Testis (tissue), 3 donors: ENCODE measurements around the gene UGT1A1. TPM values are rescaled to one million over a fixed set of nuclear protein-coding genes. Genes with fewer than 3 reads are reported as not detected.

Experiments used
- DNase-seq: peaks from one replicate; pipeline ENCODE4 v3.0.0-alpha.2; 2019
- H3K27ac ChIP-seq, 2 donors: fragments of 200-600 bp; sonication (generic); one replicate each; pipeline ENCODE4 v1.5.1; 2019
- H3K27me3 ChIP-seq: fragments of 200-600 bp; sonication (generic); one replicate; pipeline ENCODE4 v1.5.1; 2019
- H3K36me3 ChIP-seq: fragments of 200-600 bp; sonication (generic); one replicate; pipeline ENCODE4 v1.5.1; 2017; ENCODE audit warnings: low read depth; ENCODE audit errors: missing control alignments
- H3K4me1 ChIP-seq: fragments of 200-600 bp; sonication (generic); one replicate; pipeline ENCODE4 v1.5.1; 2019
- H3K4me3 ChIP-seq, 2 donors: fragments of 200-600 bp; sonication (generic); one replicate each; pipeline ENCODE4 v1.5.1; 2017 to 2019
- H3K9me3 ChIP-seq: fragments of 200-600 bp; sonication (generic); one replicate; pipeline ENCODE4 v1.5.1; 2017
- CTCF ChIP-seq, 3 experiments: fragments of 450-650 bp in 2 of 3; fragments of 200-600 bp in 1 of 3; sonication (generic) in 1 of 3; IDR thresholded peaks; one replicate each; pipeline ENCODE4 v1.5.1; 2016 to 2019; ENCODE audit warnings: antibody characterized with exemption in 3 of 3, mild to moderate bottlenecking in 2 of 3, moderate library complexity in 1 of 3
- POLR2A ChIP-seq: fragments of 450-650 bp; IDR thresholded peaks from one replicate; pipeline ENCODE4 v1.6.1; 2017; ENCODE audit warnings: antibody characterized with exemption, mild to moderate bottlenecking, moderate library complexity
- WGBS, 2 donors: methylation state at CpG; one replicate each; pipeline ENCODE4 v1.1.5; 2018; 5-methylcytosine and 5-hydroxymethylcytosine counted together
- intact Hi-C: fragments of 100-400 bp; cut with DNase I; formaldehyde crosslinking; loops from one replicate; pipeline ENCODE4 v1.15.1; 2023; ENCODE audit warnings: low total_unique reads
- polyA plus RNA-seq: library from polyadenylated mRNA; stranded (reverse); fragments of 350-450 nt; fragmentation: Illumina TruSeq; extraction: RNeasy Lipid Tissue Mini Kit (QIAGEN cat#74804); gene quantifications from one replicate; pipeline ENCODE4 v1.2.3, GENCODE V29; 2014; ENCODE audit warnings: low read depth, low replicate concordance; ENCODE audit not compliant: insufficient read depth
- total RNA-seq, 2 donors: library from RNA; depleted of rRNA; stranded (reverse); fragments of >200 nt; gene quantifications; one replicate each; pipeline ENCODE4 v1.2.3, GENCODE V29; 2016

The UGT1A1 gene
- total and polyA plus RNA-seq, 3 donors from 2014 or later: 0.24 to 0.34 (median 0.31) TPM

DNA sequence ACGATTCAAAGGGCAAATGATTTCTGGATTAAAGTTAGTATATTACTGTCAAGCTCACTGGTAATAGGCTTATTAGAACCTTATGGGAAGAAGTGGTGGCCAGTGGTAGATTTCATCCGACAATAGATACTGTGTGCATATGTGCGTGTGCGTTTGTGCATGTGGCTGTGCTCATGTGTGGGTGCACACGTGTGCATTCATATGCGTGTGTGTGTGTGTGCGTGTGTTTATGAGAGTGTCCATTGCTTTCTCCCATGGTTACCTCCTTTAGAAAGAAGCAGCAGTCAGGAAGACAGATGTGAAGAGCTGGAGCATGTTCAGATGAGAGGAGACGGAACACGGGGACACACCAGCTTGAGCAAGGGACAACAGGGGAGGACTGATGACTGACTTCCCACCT lies 9.2 kb downstream of the UGT1A1 start:
- Histone ChIP-seq H3K9me3 (no peaks in the 10 kb centered on the region), H3K27ac (no peak overlapping the region), H3K4me3 (no peak overlapping the region), H3K36me3 (no peaks in the 10 kb centered on the region), H3K4me1 (no peaks in the 10 kb centered on the region), H3K27me3 (no peaks in the 10 kb centered on the region)
- WGBS, 2 donors: 94 to 96% methylated on average over 9 of the region's 9 CpGs
- TF ChIP-seq CTCF (IDR thresholded peaks at IDR 0.05): no peak
- no peak for TF ChIP-seq POLR2A
- intact Hi-C loops: no loop called here
- DNase-seq: no peak

DNA sequence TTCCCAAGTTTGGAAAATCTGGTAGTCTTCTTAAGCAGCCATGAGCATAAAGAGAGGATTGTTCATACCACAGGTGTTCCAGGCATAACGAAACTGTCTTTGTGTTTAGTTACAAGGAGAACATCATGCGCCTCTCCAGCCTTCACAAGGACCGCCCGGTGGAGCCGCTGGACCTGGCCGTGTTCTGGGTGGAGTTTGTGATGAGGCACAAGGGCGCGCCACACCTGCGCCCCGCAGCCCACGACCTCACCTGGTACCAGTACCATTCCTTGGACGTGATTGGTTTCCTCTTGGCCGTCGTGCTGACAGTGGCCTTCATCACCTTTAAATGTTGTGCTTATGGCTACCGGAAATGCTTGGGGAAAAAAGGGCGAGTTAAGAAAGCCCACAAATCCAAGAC lies 12.1 kb downstream of the UGT1A1 start:
- no peaks in the 10 kb centered on the region for H3K4me1 ChIP-seq
- H3K27me3 ChIP-seq: no peaks in the 10 kb centered on the region
- H3K36me3 ChIP-seq: no peaks in the 10 kb centered on the region
- no peaks in the 10 kb centered on the region for H3K9me3 ChIP-seq
- no peak for DNase-seq
- no peak overlapping the region for H3K4me3 ChIP-seq
- H3K27ac ChIP-seq: no peak overlapping the region
- intact Hi-C loops: no loop called here
- 86 to 90% methylated on average over 16 of the region's 16 CpGs for WGBS, 2 donors
- TF ChIP-seq CTCF (IDR thresholded peaks at IDR 0.05): no peak
- TF ChIP-seq POLR2A: no peak

- no peaks in the 10 kb centered on the region for H3K27me3 ChIP-seq
- H3K27ac ChIP-seq: no peak overlapping the region
- H3K4me1 ChIP-seq: no peaks in the 10 kb centered on the region
- 67 to 77% methylated on average over 5 of the region's 5 CpGs for WGBS, 2 donors
- no peak for DNase-seq
- H3K9me3 ChIP-seq: no peaks in the 10 kb centered on the region
- TF ChIP-seq POLR2A: no peak
- no peak for TF ChIP-seq CTCF (IDR thresholded peaks at IDR 0.05)
- no peak overlapping the region for H3K4me3 ChIP-seq
- intact Hi-C loops: no loop called here
- H3K36me3 ChIP-seq: no peaks in the 10 kb centered on the region
Measured at GRCh38 chr2:233772583-233772982, 12.5 kb downstream of the UGT1A1 start.

DNA sequence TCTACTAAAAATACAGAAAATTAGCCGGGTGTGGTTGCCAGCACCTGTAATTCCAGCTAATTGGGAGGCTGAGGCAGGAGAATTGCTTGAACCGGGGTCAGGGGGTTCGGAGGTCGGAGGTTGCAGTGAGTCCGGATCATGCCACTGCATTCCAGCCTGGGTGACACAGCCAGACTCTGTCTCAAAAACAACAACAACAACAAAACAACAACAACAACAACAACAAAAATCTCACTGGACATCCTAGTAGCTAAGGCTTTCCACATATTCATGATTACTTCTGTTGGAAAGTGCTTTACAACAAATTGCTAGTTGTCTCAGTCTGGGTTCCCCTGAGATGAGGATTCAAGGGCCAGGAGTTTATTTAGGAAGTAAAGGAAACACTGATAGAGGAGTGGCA lies 13.8 kb downstream of the UGT1A1 start:
- no peaks in the 10 kb centered on the region for H3K4me1 ChIP-seq
- intact Hi-C loops: no loop called here
- H3K27ac ChIP-seq: no peak overlapping the region
- H3K27me3 ChIP-seq: no peaks in the 10 kb centered on the region
- H3K9me3 ChIP-seq: no peaks in the 10 kb centered on the region
- no peaks in the 10 kb centered on the region for H3K36me3 ChIP-seq
- TF ChIP-seq CTCF (IDR thresholded peaks at IDR 0.05) (no peak), POLR2A (no peak)
- no peak for DNase-seq
- 79 to 96% methylated on average over 5 of the region's 5 CpGs for WGBS, 2 donors
- H3K4me3 ChIP-seq: no peak overlapping the region

- Histone ChIP-seq H3K27ac (no peak overlapping the region), H3K9me3 (no peaks in the 10 kb centered on the region), H3K27me3 (no peaks in the 10 kb centered on the region), H3K4me1 (no peaks in the 10 kb centered on the region), H3K4me3 (no peak overlapping the region), H3K36me3 (no peaks in the 10 kb centered on the region)
- 58 to 78% methylated on average over 2 to 6 of the region's 6 CpGs for WGBS, 2 donors
- intact Hi-C loops: no loop called here
- peak; percentile 58 for DNase-seq
- no peak for TF ChIP-seq CTCF (IDR thresholded peaks at IDR 0.05)
- no peak for TF ChIP-seq POLR2A
Measured at GRCh38 chr2:233775414-233775813, 15.3 kb downstream of the UGT1A1 start.
